HG02885 (cell line): ENCODE results near the gene YPEL4.

Source experiments
- ATAC-seq: cut with Tn5 transposase; IDR thresholded peaks from one replicate; pipeline ENCODE4 v1.9.1; 2021; ENCODE audit warnings: mild to moderate bottlenecking; ENCODE audit not compliant: unreplicated experiment, poor library complexity

Gene YPEL4

GRCh38 chr11:57597461-57597915 lies 52.2 kb downstream of the YPEL4 start, which contains the start of gene SERPING1:
Gene SERPING1 (plus strand): TSS chr11:57597685. CDS start chr11:57598271, 586 bp downstream.
- no peak for ATAC-seq

DNA sequence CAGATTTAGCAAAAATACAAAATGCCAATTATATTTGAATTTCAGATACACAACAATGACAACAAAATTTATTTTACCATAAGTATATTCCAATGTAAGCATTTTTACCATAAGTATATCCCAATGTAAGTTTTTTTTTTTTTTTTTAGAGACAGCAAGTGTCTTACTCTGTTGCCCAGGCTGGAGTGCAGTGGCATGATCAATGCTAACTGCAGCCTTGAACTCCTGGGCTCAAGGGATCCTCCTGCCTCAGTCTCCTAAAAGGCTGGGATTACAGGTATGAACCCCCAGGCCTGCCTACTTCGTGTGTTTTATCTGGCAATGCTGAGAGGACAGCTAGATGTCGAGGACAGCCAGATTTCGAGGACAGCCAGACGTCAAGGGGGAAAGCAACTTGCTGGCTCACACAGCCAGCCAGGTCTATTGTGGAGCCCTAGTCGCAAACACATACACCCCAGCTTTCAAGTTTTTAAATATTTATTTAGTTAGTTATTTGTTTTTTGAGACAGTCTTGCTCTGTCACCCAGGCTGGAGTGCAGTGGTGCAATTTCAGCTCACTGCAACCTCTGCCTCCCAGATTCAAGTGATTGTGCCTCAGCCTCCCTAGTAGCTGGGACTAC lies 53.3 kb downstream of the YPEL4 start:
- no peak for ATAC-seq
